Ishikawa (cell line): ENCODE data around the gene NTM.

Source experiments
- CEBPB ChIP-seq: IDR thresholded peaks from 2 replicates; pipeline ENCODE4 v1.6.1; 2012
- CREB1 ChIP-seq: IDR thresholded peaks from 2 replicates; pipeline ENCODE4 v1.6.1; 2012; ENCODE audit warnings: low read depth
- EP300 ChIP-seq: IDR thresholded peaks from 2 replicates; pipeline ENCODE4 v1.6.1; 2012; ENCODE audit warnings: borderline replicate concordance
- FOXM1 ChIP-seq: IDR thresholded peaks from 2 replicates; pipeline ENCODE4 v1.6.1; 2012; ENCODE audit warnings: low read depth, borderline replicate concordance
- RAD21 ChIP-seq: IDR thresholded peaks from 2 replicates; pipeline ENCODE4 v1.6.1; 2012; ENCODE audit warnings: low read depth
- TAF1 ChIP-seq: IDR thresholded peaks from 2 replicates; pipeline ENCODE4 v1.6.1; 2012; ENCODE audit warnings: low read depth, mild to moderate bottlenecking
- TCF12 ChIP-seq: IDR thresholded peaks from 2 replicates; pipeline ENCODE4 v1.6.1; 2012; ENCODE audit warnings: low read depth
- USF1 ChIP-seq: IDR thresholded peaks from 2 replicates; pipeline ENCODE4 v1.6.1; 2012
- YY1 ChIP-seq: IDR thresholded peaks from 2 replicates; pipeline ENCODE4 v1.6.1; 2012; ENCODE audit warnings: low read depth
- ZBTB7A ChIP-seq: IDR thresholded peaks from 2 replicates; pipeline ENCODE4 v1.6.1; 2012; ENCODE audit warnings: low read depth
- TF ChIP-seq, protein P1 (sequence below): IDR thresholded peaks from 2 replicates; pipeline ENCODE4 v1.6.1; 2012; ENCODE audit warnings: low read depth, mild to moderate bottlenecking

- TF ChIP-seq RAD21 (no peak), CEBPB (no peak), TAF1 (no peak), EP300 (no peak), CREB1 (no peak), YY1 (no peak), TCF12 (no peak), FOXM1 (no peak), USF1 (no peak), ZBTB7A (no peak)
- TF ChIP-seq, protein P1, sequence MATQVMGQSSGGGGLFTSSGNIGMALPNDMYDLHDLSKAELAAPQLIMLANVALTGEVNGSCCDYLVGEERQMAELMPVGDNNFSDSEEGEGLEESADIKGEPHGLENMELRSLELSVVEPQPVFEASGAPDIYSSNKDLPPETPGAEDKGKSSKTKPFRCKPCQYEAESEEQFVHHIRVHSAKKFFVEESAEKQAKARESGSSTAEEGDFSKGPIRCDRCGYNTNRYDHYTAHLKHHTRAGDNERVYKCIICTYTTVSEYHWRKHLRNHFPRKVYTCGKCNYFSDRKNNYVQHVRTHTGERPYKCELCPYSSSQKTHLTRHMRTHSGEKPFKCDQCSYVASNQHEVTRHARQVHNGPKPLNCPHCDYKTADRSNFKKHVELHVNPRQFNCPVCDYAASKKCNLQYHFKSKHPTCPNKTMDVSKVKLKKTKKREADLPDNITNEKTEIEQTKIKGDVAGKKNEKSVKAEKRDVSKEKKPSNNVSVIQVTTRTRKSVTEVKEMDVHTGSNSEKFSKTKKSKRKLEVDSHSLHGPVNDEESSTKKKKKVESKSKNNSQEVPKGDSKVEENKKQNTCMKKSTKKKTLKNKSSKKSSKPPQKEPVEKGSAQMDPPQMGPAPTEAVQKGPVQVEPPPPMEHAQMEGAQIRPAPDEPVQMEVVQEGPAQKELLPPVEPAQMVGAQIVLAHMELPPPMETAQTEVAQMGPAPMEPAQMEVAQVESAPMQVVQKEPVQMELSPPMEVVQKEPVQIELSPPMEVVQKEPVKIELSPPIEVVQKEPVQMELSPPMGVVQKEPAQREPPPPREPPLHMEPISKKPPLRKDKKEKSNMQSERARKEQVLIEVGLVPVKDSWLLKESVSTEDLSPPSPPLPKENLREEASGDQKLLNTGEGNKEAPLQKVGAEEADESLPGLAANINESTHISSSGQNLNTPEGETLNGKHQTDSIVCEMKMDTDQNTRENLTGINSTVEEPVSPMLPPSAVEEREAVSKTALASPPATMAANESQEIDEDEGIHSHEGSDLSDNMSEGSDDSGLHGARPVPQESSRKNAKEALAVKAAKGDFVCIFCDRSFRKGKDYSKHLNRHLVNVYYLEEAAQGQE, result no peak
Observed at GRCh38 chr11:132055296-132055695, 684.9 kb downstream of the NTM start.
